GM19238 (cell line): Measurements from ENCODE around the gene TBC1D9B.
"Not testable (repeated sequence)": the region's sequence is repeated elsewhere in the genome, so short reads cannot be mapped to it uniquely, and the experiment has no call there.

Experiments used
- DNase-seq: peaks from one replicate; pipeline ENCODE4 v3.0.0; 2011; ENCODE audit warnings: low spot score; ENCODE audit not compliant: insufficient read length

Gene TBC1D9B

DNA sequence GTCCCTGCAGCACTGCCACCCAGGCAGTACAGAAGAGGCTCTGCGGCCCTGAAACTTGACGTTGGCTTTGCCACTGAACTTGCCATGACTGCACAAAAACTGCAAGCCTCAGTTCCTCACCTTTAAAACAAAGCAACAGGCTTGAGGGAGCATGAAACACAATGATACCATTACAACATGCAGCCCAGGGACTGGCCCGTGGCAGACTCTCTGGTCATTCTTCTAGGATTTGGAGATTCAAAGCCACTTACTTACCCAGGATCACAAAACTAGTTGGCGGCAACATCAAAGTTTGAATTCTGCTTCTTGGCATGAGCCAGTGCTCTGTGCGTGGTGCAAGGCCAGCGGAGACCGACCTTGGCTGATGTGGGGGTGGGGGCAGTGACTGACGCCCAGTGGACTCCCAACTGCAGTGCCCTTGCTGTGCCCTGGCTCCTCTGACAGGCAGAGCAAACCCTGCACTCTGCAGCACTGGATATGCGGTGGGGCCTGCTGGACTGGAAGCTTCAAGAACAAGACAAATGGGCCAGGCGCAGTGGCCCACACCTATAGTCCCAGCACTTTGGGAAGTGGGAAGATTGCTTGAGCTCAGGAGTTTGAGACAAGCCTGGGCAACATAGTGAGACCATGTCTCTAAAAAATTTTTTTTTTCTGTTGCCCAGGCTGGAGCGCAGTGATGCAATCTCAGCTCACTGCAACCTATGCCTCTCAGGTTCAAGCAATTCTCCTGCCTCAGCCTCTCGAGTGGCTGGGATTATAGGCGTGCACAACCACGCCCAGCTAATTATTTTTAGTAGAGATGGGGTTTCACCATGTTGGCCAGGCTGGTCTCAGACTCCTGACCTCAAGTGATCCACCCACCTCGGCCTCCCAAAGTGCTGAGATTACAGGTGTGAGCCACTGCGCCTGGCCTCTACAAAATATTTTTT, 68.1 kb downstream of the TBC1D9B start:
- no peak for DNase-seq

GRCh38 chr5:179837076-179838011, 70.4 kb downstream of the TBC1D9B start:
- no peak for DNase-seq

GRCh38 chr5:179836225-179837019, 71.3 kb downstream of the TBC1D9B start:
- no peak for DNase-seq

- DNase-seq: not testable (repeated sequence)
Measured at GRCh38 chr5:179834871-179835270, 72.8 kb downstream of the TBC1D9B start.

GRCh38 chr5:179834120-179834519, 73.6 kb downstream of the TBC1D9B start:
- no peak for DNase-seq

- no peak for DNase-seq
Measured at GRCh38 chr5:179833709-179834070, 74.0 kb downstream of the TBC1D9B start.

DNA sequence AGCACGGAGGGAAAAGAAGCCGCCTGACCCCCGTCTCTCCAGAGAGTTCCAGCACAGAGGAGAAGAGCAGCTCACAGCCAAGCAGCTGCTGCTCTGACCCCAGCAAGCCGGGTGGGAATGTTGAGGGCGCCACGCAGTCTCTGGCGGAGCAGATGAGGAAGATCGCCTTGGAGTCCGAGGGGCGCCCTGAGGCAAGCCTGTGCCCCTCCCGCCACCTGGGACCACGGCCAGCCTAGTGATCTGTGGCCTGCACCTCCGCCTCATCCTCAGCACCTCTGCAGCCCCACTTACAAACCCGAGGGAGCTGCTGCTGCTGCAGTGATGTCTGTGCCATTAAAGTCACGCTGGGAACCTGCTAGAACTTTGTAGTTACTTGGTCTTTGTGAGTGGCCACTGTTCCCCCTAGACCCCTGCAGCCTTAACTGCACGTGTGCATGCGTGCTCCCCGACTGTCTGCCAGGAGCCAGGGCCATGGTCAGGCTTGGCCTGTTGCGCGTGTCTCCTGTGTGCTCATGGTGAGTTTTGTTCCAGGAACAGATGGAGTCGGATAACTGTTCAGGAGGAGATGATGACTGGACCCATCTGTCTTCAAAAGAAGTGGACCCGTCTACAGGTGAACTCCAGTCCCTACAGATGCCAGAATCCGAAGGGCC, 74.5 kb downstream of the TBC1D9B start:
- no peak for DNase-seq

GRCh38 chr5:179832039-179832745, 75.5 kb downstream of the TBC1D9B start:
- DNase-seq: no peak

DNA sequence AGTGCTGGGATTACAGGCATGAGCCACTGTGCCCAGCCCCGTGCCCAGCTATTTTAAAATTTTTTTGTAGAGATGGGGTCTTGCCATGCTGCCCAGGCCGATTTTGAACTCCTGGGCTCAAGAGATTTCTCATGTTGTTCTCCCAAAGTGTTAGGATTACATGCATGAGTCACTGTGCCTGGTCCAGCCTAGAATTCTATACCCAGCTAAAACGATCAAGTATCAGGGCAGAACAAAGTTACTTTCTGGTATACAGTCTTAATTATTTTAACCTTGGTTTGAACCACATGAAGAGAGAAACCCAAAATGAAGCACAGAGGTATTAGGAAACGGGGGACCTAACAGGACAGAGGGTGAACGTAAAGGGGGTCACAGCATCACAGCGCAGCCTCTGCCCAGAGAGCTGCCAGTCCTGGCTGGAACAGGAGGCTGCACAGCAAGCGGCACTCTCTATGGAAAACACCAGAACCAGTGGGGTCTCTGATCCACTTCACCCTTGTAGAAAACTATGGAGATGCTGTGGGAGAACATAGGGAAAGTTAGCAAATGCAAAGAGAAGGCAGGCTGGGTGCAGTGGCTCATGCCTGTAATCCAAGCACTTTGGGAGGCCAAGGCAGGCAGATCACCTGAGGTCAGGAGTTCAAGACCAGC, 76.8 kb downstream of the TBC1D9B start:
- DNase-seq: no peak

DNA sequence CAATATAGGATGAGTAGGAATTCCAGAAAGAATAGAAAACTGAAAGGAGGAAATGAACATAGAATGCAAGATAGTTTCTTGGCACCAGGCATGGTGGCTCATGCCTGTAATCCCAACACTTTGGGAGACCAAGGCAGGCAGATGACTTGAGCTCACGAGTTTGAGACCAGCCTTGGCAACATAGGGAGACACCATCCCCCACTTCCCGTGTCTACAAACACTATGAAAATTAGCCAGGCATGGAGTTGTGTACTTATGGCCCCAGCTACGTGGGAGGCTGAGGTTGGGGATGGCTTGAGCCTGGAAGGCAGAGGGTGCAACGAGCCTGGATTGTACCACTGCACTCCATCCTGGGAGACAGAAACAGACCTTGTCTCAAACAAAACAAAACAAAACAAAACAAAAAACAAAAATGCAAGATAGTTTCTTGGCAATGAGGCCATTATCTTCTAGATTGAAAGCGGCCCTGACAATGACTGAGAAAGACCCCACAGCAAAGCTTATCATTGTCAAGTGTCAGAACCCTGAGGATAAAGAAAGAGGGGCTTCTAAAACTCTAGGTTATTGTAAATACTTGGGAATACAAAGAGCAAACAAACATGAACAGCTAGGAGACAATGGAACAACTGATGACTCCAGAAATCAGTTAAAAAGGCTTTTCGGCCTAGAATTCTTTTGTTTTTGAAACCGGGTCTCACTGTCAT, 77.8 kb downstream of the TBC1D9B start:
- DNase-seq: no peak

GRCh38 chr5:179828756-179829421, 78.8 kb downstream of the TBC1D9B start:
- no peak for DNase-seq

DNA sequence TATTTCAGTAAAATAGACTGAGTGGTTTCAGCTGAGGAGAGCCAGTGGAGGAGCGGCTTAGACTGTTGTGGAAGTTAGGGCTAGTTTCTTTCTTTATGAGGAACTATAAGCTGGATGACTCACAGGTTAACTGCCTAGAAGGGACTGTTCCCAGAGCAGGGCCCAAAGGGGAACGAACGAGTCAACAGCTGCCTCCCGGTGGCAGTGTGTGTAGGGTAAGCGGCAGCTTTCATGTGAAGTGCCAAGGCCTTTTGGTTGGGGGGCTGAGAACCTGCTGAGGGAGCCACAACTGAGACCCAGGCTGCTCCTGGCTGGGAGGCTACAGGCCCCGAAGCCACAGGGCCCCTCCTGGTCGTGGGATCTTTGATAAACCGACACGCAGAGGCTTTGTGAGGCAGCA, 80.0 kb downstream of the TBC1D9B start:
- DNase-seq: no peak

DNA sequence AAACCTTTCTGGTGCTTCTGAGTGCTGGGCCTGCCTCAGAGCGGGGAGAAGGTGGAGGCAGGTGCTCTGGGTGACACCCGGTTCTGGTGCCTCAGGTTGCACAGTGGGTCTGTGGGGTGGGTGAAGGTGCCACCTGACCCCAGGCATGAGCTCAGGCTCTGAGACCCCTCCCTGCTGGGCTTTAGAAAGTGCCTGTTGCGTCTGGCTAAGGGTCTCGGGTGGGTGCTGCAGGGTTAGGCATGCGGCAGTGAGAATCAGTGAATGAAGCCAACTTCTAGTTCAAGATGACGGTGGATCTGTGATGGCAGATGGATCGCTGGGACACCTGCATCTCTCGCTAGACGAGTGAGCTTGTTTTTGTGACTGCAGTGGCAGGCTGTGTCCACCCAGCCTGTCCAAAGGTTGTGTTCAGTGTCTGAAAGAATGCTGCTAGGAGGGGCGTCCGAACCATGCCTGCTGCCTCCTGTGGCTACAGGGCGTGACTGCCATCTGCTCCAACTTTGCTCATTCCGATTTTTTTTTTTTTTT, 82.0 kb downstream of the TBC1D9B start:
- DNase-seq: no peak

DNA sequence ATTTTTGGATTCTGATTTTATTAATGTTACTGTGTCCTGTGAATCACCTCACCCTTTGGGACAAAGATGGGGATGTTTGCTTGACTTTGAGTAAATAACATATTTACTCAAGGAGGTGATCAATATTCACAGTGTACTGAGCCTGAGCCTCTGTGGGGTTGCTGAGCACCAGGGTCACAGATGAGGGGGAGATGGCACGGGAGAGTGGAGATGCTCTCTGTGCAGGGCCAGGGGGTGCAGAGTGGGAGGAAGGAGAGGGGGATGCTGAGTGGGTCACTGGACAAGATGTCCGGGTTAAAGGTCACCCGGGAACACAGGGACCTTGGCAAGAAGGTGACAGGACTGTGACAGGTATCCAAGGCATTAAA, 83.0 kb downstream of the TBC1D9B start:
- no peak for DNase-seq

- no peak for DNase-seq
Measured at GRCh38 chr5:179823937-179824744, 83.6 kb downstream of the TBC1D9B start.

GRCh38 chr5:179822444-179822990, 85.2 kb downstream of the TBC1D9B start:
- no peak for DNase-seq

DNA sequence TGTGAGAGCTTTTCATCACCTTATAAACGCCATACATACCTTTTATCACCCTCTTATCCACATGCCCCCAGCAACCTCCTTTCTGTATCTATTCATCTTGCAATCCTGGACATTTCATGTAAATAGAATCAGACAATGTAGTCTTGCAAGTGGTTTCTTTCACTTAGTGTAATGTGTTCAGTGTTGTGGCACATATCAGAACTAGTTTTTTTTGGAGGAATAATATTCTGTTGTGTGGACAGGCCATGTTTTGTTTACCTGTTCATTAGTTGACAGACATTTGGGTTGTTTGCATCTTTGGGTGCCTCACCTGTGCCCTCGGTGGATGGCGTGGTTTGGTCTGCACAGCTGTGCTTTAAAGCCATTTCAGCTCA, 85.7 kb downstream of the TBC1D9B start:
- DNase-seq: no peak
